Stimulated activated CD8-positive, alpha-beta memory T cell treated with anti-CD3 and anti-CD28 coated beads, Interleukin-12 subunit alpha, Interleukin-12 subunit beta, amount 100 ng/mL, for 4 hours (primary cell): ENCODE data around the gene FOXC2.

Experiments
- DNase-seq: peaks from one replicate; pipeline ENCODE4 v3.0.0-alpha.2; 2020; ENCODE audit warnings: low read depth

FOXC2 gene

GRCh38 chr16:86557587-86557986, 9.0 kb upstream of the FOXC2 start:
- DNase-seq, result no peak

GRCh38 chr16:86558355-86559193, 8.1 kb upstream of the FOXC2 start:
- no peak for DNase-seq

- no peak for DNase-seq
These were observed 6.8 kb upstream of the FOXC2 start for GRCh38 chr16:86559802-86560305.

GRCh38 chr16:86562356-86562755, 4.3 kb upstream of the FOXC2 start:
- no peak for DNase-seq

- peak; percentile 60 for DNase-seq
These were observed 2.9 kb upstream of the FOXC2 start for GRCh38 chr16:86563469-86564345.

- DNase-seq, result no peak
These were observed 1.4 kb upstream of the FOXC2 start for GRCh38 chr16:86565181-86565631.

- no peak for DNase-seq
These were observed 751 bp upstream of the FOXC2 start for GRCh38 chr16:86565644-86566511.

- DNase-seq, result no peak
These were observed 504 bp downstream of the FOXC2 start for GRCh38 chr16:86566966-86567700.

GRCh38 chr16:86567701-86568581, 1.3 kb downstream of the FOXC2 start:
- no peak for DNase-seq

GRCh38 chr16:86568677-86569623, 2.3 kb downstream of the FOXC2 start:
- DNase-seq, result no peak

GRCh38 chr16:86569701-86570447, 3.2 kb downstream of the FOXC2 start:
- DNase-seq, result no peak

GRCh38 chr16:86570558-86571529, 4.2 kb downstream of the FOXC2 start:
- no peak for DNase-seq

GRCh38 chr16:86571530-86571915, 4.9 kb downstream of the FOXC2 start:
- no peak for DNase-seq

GRCh38 chr16:86572041-86572521, 5.5 kb downstream of the FOXC2 start:
- DNase-seq, result no peak

- DNase-seq, result no peak
These were observed 6.0 kb downstream of the FOXC2 start for GRCh38 chr16:86572606-86573005.

- no peak for DNase-seq
These were observed 6.6 kb downstream of the FOXC2 start for GRCh38 chr16:86573215-86573614.
